Measurements from ENCODE around the gene AOC2. TPM values are rescaled to one million over a fixed set of nuclear protein-coding genes. Genes with fewer than 3 reads are reported as not detected.

The AOC2 gene
- polyA plus RNA-seq, 1 of the 3 experiments (the other 2 are of a cell fraction), result 0.33 TPM

DNA sequence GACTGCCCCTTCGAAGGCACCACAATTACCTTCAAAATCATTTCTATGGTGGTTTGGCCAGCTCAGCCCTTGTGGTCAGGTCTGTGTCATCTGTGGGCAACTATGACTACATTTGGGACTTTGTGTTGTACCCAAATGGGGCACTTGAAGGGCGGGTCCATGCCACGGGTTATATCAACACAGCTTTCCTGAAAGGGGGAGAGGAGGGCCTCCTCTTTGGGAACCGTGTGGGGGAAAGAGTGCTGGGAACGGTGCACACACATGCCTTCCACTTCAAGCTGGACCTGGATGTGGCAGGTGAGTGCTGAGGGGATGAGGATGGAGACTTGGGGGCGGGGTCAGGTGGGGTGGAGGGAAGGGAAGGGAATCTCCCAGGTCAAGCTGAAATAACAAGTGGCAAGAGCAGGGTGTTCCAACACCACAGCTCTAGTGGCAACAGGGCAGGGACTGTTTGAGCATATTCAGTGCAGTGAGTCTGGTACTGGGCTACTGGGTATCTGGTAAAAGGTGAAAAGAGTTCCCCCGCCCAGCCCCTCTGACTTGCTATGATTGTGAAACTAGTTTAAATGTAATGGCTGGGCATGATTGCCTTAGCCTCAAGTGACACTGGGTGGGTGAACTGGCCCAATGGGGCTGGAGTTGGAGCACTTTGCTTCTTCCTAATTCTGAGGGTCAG lies 1.7 kb downstream of the AOC2 start:
- H3K9me3 ChIP-seq, result no peaks in the 10 kb centered on the region
- DNase-seq, result no peak
- 86% methylated on average over 6 of the region's 7 CpGs for WGBS (ENCODE audit: low lambda C conversion rate)
- H3K9me2 ChIP-seq, result no peaks in the 10 kb centered on the region
- peaks cover 0 to 4% of the 10 kb centered on the region in 2 experiments; a peak in 1 of 4 replicates for H3K4me1 ChIP-seq (ENCODE audit: control insufficient read depth in 1 of 2, insufficient read depth in 2 of 2, low read depth in 1 of 2, low read length in 1 of 2)
- peaks cover 14% of the 10 kb centered on the region for H3F3A ChIP-seq (replicated peaks; ENCODE audit: insufficient read depth)
- H3K27me3 ChIP-seq (ENCODE audit: insufficient read depth), result no peaks in the 10 kb centered on the region
- H3K4me3 ChIP-seq (ENCODE audit: low read depth in 2 of 2, low read length in 1 of 2), result no peak overlapping the region
- no peaks in the 10 kb centered on the region for H3K79me2 ChIP-seq (ENCODE audit: insufficient read depth)
- CTCF ChIA-PET, result interaction anchor here (1.2 to 4.7 kb wide), 7 partner anchors 12 to 152 kb away, joined by 3 to 34 read pairs (median 19); partner anchors contain the start of genes BECN1 and RPL27
- no peak overlapping the region for H3K4me2 ChIP-seq
- no peak overlapping the region for H2AFZ ChIP-seq (ENCODE audit: low read depth)
- H3K36me3 ChIP-seq (replicated peaks in 1 of 2; ENCODE audit: control insufficient read depth in 1 of 2, insufficient read depth in 2 of 2, low read length in 1 of 2), result peaks cover 19 to 48% of the 10 kb centered on the region in 2 experiments
- POLR2A ChIA-PET, result no interaction called here
- H4K20me1 ChIP-seq (ENCODE audit: insufficient read depth), result 0 out of 2 replicates have a peak, but pooled peaks cover 10% of the 10 kb centered on the region
- H3K9ac ChIP-seq, result no peak overlapping the region
- no peak overlapping the region for H3K27ac ChIP-seq (ENCODE audit: low read depth in 2 of 2, low read length in 1 of 2)
- no peak for TF ChIP-seq FOXJ3 (CRISPR knock-in tag; IDR thresholded peaks at IDR 0.05)
- TF ChIP-seq, protein P1, sequence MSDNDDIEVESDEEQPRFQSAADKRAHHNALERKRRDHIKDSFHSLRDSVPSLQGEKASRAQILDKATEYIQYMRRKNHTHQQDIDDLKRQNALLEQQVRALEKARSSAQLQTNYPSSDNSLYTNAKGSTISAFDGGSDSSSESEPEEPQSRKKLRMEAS (IDR thresholded peaks at IDR 0.05; ENCODE audit: low read depth), result no peak

DNA sequence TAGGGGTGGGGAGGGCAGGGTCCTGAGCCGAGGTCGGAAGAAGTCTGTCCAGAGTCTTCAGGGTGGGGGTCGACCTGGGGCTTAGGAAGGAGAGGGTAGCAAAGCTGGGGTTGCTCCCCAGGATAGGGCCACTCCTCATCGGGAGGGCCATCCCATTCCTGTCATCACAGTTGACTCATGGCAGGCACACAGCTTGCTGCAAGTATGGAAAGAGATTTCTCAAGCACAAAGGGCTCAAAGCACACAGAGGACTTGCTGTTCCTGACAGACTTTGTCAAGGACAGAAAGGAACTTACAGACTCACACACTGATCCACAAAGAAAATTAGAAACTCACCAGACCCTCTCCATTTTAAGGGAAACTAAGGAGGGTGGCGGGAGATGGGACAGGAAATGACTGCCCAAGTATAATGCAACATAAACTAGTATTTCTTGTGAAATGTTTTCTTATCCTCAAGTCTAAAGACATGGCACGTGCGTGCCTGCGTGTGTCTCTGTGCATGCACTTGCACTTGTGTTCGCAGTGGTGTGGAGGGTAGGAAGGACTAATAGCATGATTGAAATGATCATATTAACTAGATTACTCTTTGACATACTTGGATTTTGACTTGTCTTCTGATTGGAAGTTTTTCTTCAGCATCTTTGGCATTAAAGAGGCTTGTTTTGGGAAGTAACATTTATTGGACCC lies 2.4 kb downstream of the AOC2 start:
- Histone ChIP-seq H3K9ac (no peak overlapping the region), H3K4me3 (ENCODE audit: low read depth in 2 of 2, low read length in 1 of 2) (no peak overlapping the region), H3K9me2 (no peaks in the 10 kb centered on the region), H3K4me2 (no peak overlapping the region), H3F3A (replicated peaks; ENCODE audit: insufficient read depth) (peaks cover 7% of the 10 kb centered on the region), H3K27ac (ENCODE audit: low read depth in 2 of 2, low read length in 1 of 2) (no peak overlapping the region), H3K79me2 (ENCODE audit: insufficient read depth) (no peaks in the 10 kb centered on the region), H3K9me3 (no peaks in the 10 kb centered on the region), H3K36me3 (replicated peaks in 1 of 2; ENCODE audit: control insufficient read depth in 1 of 2, insufficient read depth in 2 of 2, low read length in 1 of 2) (peaks cover 12 to 41% of the 10 kb centered on the region in 2 experiments), H3K27me3 (ENCODE audit: insufficient read depth) (no peaks in the 10 kb centered on the region), H2AFZ (ENCODE audit: low read depth) (no peak overlapping the region), H4K20me1 (ENCODE audit: insufficient read depth) (0 out of 2 replicates have a peak, but pooled peaks cover 10% of the 10 kb centered on the region), H3K4me1 (ENCODE audit: control insufficient read depth in 1 of 2, insufficient read depth in 2 of 2, low read depth in 1 of 2, low read length in 1 of 2) (peaks cover 0 to 4% of the 10 kb centered on the region in 2 experiments; a peak in 1 of 4 replicates)
- ChIA-PET CTCF (interaction anchor here (1.3 to 1.5 kb wide), 2 partner anchors 82 to 151 kb away, joined by 3 read pairs; partner anchors contain the start of gene RPL27), POLR2A (no interaction called here)
- 66% methylated on average over 8 of the region's 9 CpGs for WGBS (ENCODE audit: low lambda C conversion rate)
- DNase-seq, result no peak
- TF ChIP-seq SIN3A (IDR thresholded peaks at IDR 0.05; ENCODE audit: borderline replicate concordance, low read depth, low read length), result no peak
- no peak for TF ChIP-seq RXRA (IDR thresholded peaks at IDR 0.05; ENCODE audit: borderline replicate concordance, low read depth)
- TF ChIP-seq, protein P2, sequence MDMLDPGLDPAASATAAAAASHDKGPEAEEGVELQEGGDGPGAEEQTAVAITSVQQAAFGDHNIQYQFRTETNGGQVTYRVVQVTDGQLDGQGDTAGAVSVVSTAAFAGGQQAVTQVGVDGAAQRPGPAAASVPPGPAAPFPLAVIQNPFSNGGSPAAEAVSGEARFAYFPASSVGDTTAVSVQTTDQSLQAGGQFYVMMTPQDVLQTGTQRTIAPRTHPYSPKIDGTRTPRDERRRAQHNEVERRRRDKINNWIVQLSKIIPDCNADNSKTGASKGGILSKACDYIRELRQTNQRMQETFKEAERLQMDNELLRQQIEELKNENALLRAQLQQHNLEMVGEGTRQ (IDR thresholded peaks at IDR 0.05; ENCODE audit: borderline replicate concordance, low read depth, low read length), result no peak
- TF ChIP-seq POLR2AphosphoS5 (IDR thresholded peaks at IDR 0.05; ENCODE audit: low read depth, low read length), result no peak
- TF ChIP-seq RAD21 (IDR thresholded peaks at IDR 0.05; ENCODE audit: low read length), result no peak
- no peak for TF ChIP-seq JUND (IDR thresholded peaks at IDR 0.05)
- no peak for TF ChIP-seq NRF1 (IDR thresholded peaks at IDR 0.05; ENCODE audit: low read depth, low read length)
- TF ChIP-seq GABPA (IDR thresholded peaks at IDR 0.05; ENCODE audit: low read depth), result no peak
- no peak for TF ChIP-seq ELF1 (IDR thresholded peaks at IDR 0.05)
- no peak for TF ChIP-seq TAF1 (IDR thresholded peaks at IDR 0.05; ENCODE audit: borderline replicate concordance, low read depth, low read length)
- no peak for TF ChIP-seq FOXJ3 (CRISPR knock-in tag; IDR thresholded peaks at IDR 0.05)
- TF ChIP-seq YY1 (IDR thresholded peaks at IDR 0.05; ENCODE audit: low read depth), result no peak
